Thoracic aorta (tissue), 2 donors: ENCODE data around the gene TIAL1. TPM values are rescaled to one million over a fixed set of nuclear protein-coding genes. Genes with fewer than 3 reads are reported as not detected.
"Not testable (repeated sequence)": the region's sequence is repeated elsewhere in the genome, so short reads cannot be mapped to it uniquely, and the experiment has no call there.

Experiments used
- ATAC-seq: fragments of 150-250 bp; one replicate; pipeline ENCODE4 v1.8.0; 2017; ENCODE audit warnings: low read depth; ENCODE audit not compliant: insufficient number of reproducible peaks, low FRiP score
- DNase-seq: peaks from one replicate; pipeline ENCODE4 v3.0.0-alpha.2; 2020; ENCODE audit warnings: low spot score
- H3K27ac ChIP-seq, 2 donors: fragments of 200-600 bp; sonication (generic); 1 replicate in 1 of 2; 2 replicates in 1 of 2; pipeline ENCODE4 v1.5.1; 2016; ENCODE audit warnings: mild to moderate bottlenecking in 2 of 2, moderate library complexity in 2 of 2
- H3K27me3 ChIP-seq: fragments of 200-600 bp; sonication (generic); replicated peaks from 2 replicates; pipeline ENCODE4 v1.6.0; 2016; ENCODE audit warnings: mild to moderate bottlenecking; ENCODE audit not compliant: insufficient read depth
- H3K36me3 ChIP-seq: fragments of 200-600 bp; sonication (generic); one replicate; pipeline ENCODE4 v1.5.1; 2016
- H3K4me1 ChIP-seq, 2 donors: fragments of 200-600 bp; sonication (generic); 1 replicate in 1 of 2; 2 replicates in 1 of 2; pipeline versions ENCODE4 v1.5.1 to v1.6.0; 2016; ENCODE audit warnings: low read depth in 2 of 2, mild to moderate bottlenecking in 1 of 2; ENCODE audit not compliant: control insufficient read depth in 1 of 2
- H3K4me3 ChIP-seq: fragments of 200-600 bp; sonication (generic); 2 replicates; pipeline ENCODE4 v1.5.1; 2016; ENCODE audit warnings: mild to moderate bottlenecking
- H3K9me3 ChIP-seq: fragments of 200-600 bp; sonication (generic); 2 replicates; pipeline ENCODE4 v1.5.1; 2016
- CTCF ChIP-seq: fragments of 200-600 bp; sonication (generic); IDR thresholded peaks from one replicate; pipeline ENCODE4 v1.5.1; 2019; ENCODE audit warnings: antibody characterized with exemption
- total RNA-seq, 2 donors: library from RNA; depleted of rRNA; stranded (reverse); fragments of >200 nt; gene quantifications; one replicate each; pipeline versions ENCODE4 v1.1.0 to v1.2.3, GENCODE V29; 2016

Gene TIAL1
- total RNA-seq, 2 donors from 2014 or later = 72.4 to 79.5 TPM

GRCh38 chr10:119620241-119621077, 23.7 kb upstream of the TIAL1 start:
- no peak overlapping the region for H3K4me3 ChIP-seq
- H3K27ac ChIP-seq = no peak overlapping the region
- no peak for ATAC-seq

GRCh38 chr10:119619811-119620210, 23.0 kb upstream of the TIAL1 start:
- H3K9me3 ChIP-seq, H3K4me3 ChIP-seq, ATAC-seq, H3K27me3 ChIP-seq, H3K4me1 ChIP-seq, DNase-seq, H3K36me3 ChIP-seq, H3K27ac ChIP-seq: not testable (repeated sequence)

More at GRCh38 chr10:119620241-119621077, 23.7 kb upstream of the TIAL1 start:
- no peak for DNase-seq
- no peaks in the 10 kb centered on the region for H3K36me3 ChIP-seq
- no peaks in the 10 kb centered on the region for H3K4me1 ChIP-seq
- no peaks in the 10 kb centered on the region for H3K9me3 ChIP-seq
- no peak for TF ChIP-seq CTCF
- no peaks in the 10 kb centered on the region for H3K27me3 ChIP-seq

GRCh38 chr10:119619215-119619614, 22.5 kb upstream of the TIAL1 start:
- Histone ChIP-seq H3K9me3 (no peaks in the 10 kb centered on the region), H3K4me3 (no peak overlapping the region), H3K4me1 (no peaks in the 10 kb centered on the region), H3K27me3 (no peaks in the 10 kb centered on the region), H3K36me3 (no peaks in the 10 kb centered on the region), H3K27ac (no peak overlapping the region)
- TF ChIP-seq CTCF = no peak
- ATAC-seq = no peak
- DNase-seq = no peak

GRCh38 chr10:119616882-119617570, 20.3 kb upstream of the TIAL1 start:
- H3K36me3 ChIP-seq = no peaks in the 10 kb centered on the region
- H3K27ac ChIP-seq = no peak overlapping the region
- no peaks in the 10 kb centered on the region for H3K27me3 ChIP-seq
- ATAC-seq (no peak), DNase-seq (no peak)
- H3K4me3 ChIP-seq = no peak overlapping the region
- no peaks in the 10 kb centered on the region for H3K9me3 ChIP-seq
- no peaks in the 10 kb centered on the region for H3K4me1 ChIP-seq
- no peak for TF ChIP-seq CTCF

- no peaks in the 10 kb centered on the region for H3K36me3 ChIP-seq
- H3K27me3 ChIP-seq = no peaks in the 10 kb centered on the region
- no peak for TF ChIP-seq CTCF
- DNase-seq (no peak), ATAC-seq (no peak)
- no peaks in the 10 kb centered on the region for H3K4me1 ChIP-seq
- H3K27ac ChIP-seq = no peak overlapping the region
- no peak overlapping the region for H3K4me3 ChIP-seq
- no peaks in the 10 kb centered on the region for H3K9me3 ChIP-seq
Measured at GRCh38 chr10:119614686-119615085, 17.9 kb upstream of the TIAL1 start.
